CD4-positive, CD25-positive, alpha-beta regulatory T cell (primary cell): ENCODE measurements around the gene ZCCHC17. TPM values are rescaled to one million over a fixed set of nuclear protein-coding genes. Genes with fewer than 3 reads are reported as not detected.

Experiments
- ATAC-seq, 2 donors: fragments of 150-1000 bp; cut with Tn5 transposase; one replicate each; pipeline ENCODE4 v1.10.0; 2021; ENCODE audit warnings: low read depth in 2 of 2, moderate number of reproducible peaks in 2 of 2, moderate library complexity in 1 of 2
- DNase-seq, 3 donors: peaks; one replicate each; pipeline versions ENCODE4 v3.0.0 to v3.0.0-alpha.2; 2012 to 2022; ENCODE audit warnings: mixed read lengths in 1 of 3
- H3K27ac ChIP-seq: one replicate; pipeline ENCODE4 v1.7.0; 2013; ENCODE audit warnings: mild to moderate bottlenecking, low read length; ENCODE audit not compliant: insufficient read depth, poor library complexity, severe bottlenecking
- H3K27me3 ChIP-seq: one replicate; pipeline ENCODE4 v1.7.0; 2013; ENCODE audit warnings: low read length; ENCODE audit not compliant: control insufficient read depth, insufficient read depth
- H3K36me3 ChIP-seq: one replicate; pipeline ENCODE4 v1.7.0; 2013; ENCODE audit warnings: mild to moderate bottlenecking, low read length, moderate library complexity; ENCODE audit not compliant: control insufficient read depth, insufficient read depth
- H3K4me1 ChIP-seq: 2 replicates; pipeline ENCODE4 v1.7.0; 2013; ENCODE audit warnings: mild to moderate bottlenecking, low read length; ENCODE audit not compliant: insufficient read depth, control insufficient read depth, poor library complexity, severe bottlenecking
- H3K4me3 ChIP-seq: one replicate; pipeline ENCODE4 v1.7.0; 2013; ENCODE audit warnings: low read depth, mild to moderate bottlenecking, low read length, moderate library complexity
- H3K9me3 ChIP-seq, 2 experiments: 1 replicate in 1 of 2; 2 replicates in 1 of 2; pipeline ENCODE4 v1.7.0; 2013; ENCODE audit warnings: low read length in 2 of 2, mild to moderate bottlenecking in 1 of 2, moderate library complexity in 1 of 2; ENCODE audit not compliant: control insufficient read depth in 2 of 2
- H3K27ac Mint-ChIP-seq, 3 donors: one replicate each; pipeline ENCODE4 v1.8.0; 2020 to 2022; ENCODE audit warnings: mild to moderate bottlenecking in 3 of 3, mixed read lengths in 3 of 3, moderate library complexity in 2 of 3
- H3K27me3 Mint-ChIP-seq: one replicate; pipeline ENCODE4 v1.8.0; 2022; ENCODE audit warnings: mild to moderate bottlenecking, mixed read lengths
- H3K36me3 Mint-ChIP-seq: one replicate; pipeline ENCODE4 v1.8.0; 2020; ENCODE audit warnings: mixed read lengths
- H3K4me1 Mint-ChIP-seq, 4 donors: one replicate each; pipeline ENCODE4 v1.8.0; 2020 to 2022; ENCODE audit warnings: mixed read lengths in 4 of 4, mild to moderate bottlenecking in 1 of 4
- H3K4me3 Mint-ChIP-seq, 4 donors: one replicate each; pipeline ENCODE4 v1.8.0; 2020 to 2022; ENCODE audit warnings: mild to moderate bottlenecking in 4 of 4, mixed read lengths in 4 of 4, moderate library complexity in 3 of 4
- H3K9me3 Mint-ChIP-seq, 7 donors: one replicate each; pipeline ENCODE4 v1.8.0; 2020 to 2022; ENCODE audit warnings: mixed read lengths in 7 of 7, mild to moderate bottlenecking in 3 of 7, moderate library complexity in 2 of 7
- polyA plus RNA-seq, 4 donors: library from polyadenylated mRNA; unstranded; fragments of 300-500 nt; fragmentation: Illumina TruSeq; gene quantifications; one replicate each; pipeline ENCODE4 v1.2.3, GENCODE V29; 2021
- total RNA-seq: library from RNA; stranded (reverse); gene quantifications from one replicate; pipeline ENCODE4 v1.2.3, GENCODE V29; 2022

The ZCCHC17 gene, protein sequence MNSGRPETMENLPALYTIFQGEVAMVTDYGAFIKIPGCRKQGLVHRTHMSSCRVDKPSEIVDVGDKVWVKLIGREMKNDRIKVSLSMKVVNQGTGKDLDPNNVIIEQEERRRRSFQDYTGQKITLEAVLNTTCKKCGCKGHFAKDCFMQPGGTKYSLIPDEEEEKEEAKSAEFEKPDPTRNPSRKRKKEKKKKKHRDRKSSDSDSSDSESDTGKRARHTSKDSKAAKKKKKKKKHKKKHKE
- 14.3 TPM for total RNA-seq
- polyA plus RNA-seq: 10 to 100 TPM; 43.5 to 58.6 (median 48.4) TPM

DNA sequence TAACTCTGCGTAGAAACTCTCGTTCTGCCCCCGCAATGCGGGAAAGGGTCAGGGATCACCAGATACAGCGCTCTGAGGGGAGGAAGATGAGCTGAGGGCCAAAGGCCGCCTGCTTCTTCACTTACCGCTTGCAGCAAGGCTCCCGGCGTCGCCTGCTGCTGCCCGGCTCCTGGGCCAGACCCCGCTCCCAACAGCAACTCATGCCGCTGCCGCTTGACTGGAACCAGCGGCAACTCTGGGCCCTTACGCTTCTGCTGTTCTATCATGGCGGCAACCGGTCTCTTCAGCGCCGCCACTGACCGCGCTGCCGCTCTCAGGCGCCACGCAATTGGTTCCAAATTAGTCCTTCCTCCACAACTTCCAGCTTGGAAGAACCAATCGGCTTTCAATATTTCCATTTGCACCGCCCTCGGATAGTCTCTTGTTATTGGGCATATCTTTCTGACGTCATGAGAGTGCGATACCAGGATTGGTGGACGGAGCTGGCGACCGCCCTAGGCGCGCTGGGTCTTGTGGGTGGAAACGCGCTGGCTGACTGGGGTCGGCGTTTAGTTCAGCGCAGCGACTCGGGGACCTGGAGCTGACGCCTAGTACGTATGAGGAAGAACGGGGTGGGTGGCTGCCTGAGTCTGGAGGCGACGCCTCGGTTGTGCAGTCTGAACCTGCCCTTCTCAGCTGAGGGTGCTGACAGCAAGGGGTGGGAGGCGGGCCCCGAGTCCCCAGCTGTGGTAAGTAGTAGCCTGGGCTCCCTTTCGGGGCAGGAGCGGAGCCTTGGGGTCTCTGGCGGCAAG lies at the start of gene ZCCHC17, which contains the start of gene SNRNP40:
Gene ZCCHC17, plus strand, starts transcription at position 547 of the 791 bp plus-strand sequence. CDS start 13,067 bp downstream, outside the sequence.
Gene SNRNP40, minus strand, starts transcription at position 303 of the 791 bp plus-strand sequence. Its CDS starts 37 bp downstream, at position 266.
- Mint-ChIP-seq H3K27ac (no peak within 1 kb of the TSS), H3K36me3 (peaks cover 18% of the 10 kb centered on the region), H3K4me1 (peaks cover 19 to 41% (median 26%) of the 10 kb centered on the region in 4 donors), H3K27me3 (no peaks in the 10 kb centered on the region), H3K9me3 (no peaks in the 10 kb centered on the region), H3K4me3 (no peak within 1 kb of the TSS)
- no peaks in the 10 kb centered on the region for H3K9me3 ChIP-seq
- H3K36me3 ChIP-seq: peaks cover 18% of the 10 kb centered on the region
- peak; percentile 95 to 99 (median 98) for DNase-seq
- H3K4me3 ChIP-seq: peak within 1 kb of the TSS; percentile 97
- H3K27ac ChIP-seq: peak within 1 kb of the TSS; percentile 80
- ATAC-seq: peak; percentile 96 to 97
- no peaks in the 10 kb centered on the region for H3K27me3 ChIP-seq
- peaks cover 28% of the 10 kb centered on the region for H3K4me1 ChIP-seq

DNA sequence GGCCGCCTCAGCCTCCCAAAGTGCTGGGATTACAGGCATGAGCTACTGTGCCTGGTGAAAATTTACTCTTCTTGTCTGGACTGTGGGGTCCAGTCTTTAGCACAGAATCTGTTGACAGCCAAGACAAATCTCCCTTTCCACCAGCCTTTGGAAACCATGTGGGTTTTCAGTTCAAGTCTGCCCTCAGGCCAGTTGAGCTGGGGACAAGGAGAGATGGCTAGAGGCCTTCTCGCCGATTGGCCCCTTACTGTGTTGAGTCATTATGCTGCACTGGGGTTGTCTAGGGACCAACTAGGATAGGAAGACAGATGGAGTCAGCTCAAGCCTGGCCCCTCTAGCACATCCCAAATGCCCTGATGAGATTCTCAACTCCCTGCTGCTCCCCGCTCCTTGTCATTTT lies 48.6 kb upstream of the ZCCHC17 start:
- Mint-ChIP-seq H3K4me3 (no peak overlapping the region), H3K36me3 (no peaks in the 10 kb centered on the region), H3K4me1 (no peaks in the 10 kb centered on the region), H3K27ac (no peak overlapping the region), H3K9me3 (peaks cover 0 to 2% (median 0%) of the 10 kb centered on the region in 7 donors), H3K27me3 (peaks cover under 1% of the 10 kb centered on the region)
- Histone ChIP-seq H3K4me3 (no peak overlapping the region), H3K36me3 (no peaks in the 10 kb centered on the region), H3K27ac (no peak overlapping the region), H3K27me3 (no peaks in the 10 kb centered on the region), H3K4me1 (no peaks in the 10 kb centered on the region), H3K9me3 (no peaks in the 10 kb centered on the region)
- no peak for DNase-seq
- no peak for ATAC-seq

DNA sequence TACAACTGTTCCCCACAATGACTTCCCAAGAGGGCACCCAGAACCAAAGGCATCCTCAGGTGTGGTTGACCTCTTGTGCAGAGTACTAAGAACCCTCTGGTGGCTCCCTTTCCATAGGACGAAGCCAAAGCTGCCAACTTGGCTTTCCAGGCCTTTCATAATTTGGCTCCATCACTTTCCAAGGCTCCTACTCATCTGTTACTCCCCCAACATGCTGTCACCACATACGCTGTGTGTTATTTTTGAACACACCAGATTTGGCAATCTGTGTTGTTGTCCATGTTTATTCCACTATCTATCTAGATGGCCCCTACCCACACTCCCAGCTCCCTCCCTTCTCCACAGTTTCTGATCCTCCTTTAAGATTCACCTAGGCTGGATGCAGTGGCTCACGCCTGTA lies 47.0 kb upstream of the ZCCHC17 start:
- no peaks in the 10 kb centered on the region for H3K36me3 ChIP-seq
- H3K9me3 ChIP-seq: no peaks in the 10 kb centered on the region
- no peaks in the 10 kb centered on the region for H3K27me3 ChIP-seq
- DNase-seq: no peak
- peaks cover 0 to 2% (median 0%) of the 10 kb centered on the region in 7 donors for H3K9me3 Mint-ChIP-seq
- ATAC-seq: no peak
- H3K4me1 ChIP-seq: no peaks in the 10 kb centered on the region
- no peak overlapping the region for H3K27ac ChIP-seq
- no peaks in the 10 kb centered on the region for H3K27me3 Mint-ChIP-seq
- H3K4me1 Mint-ChIP-seq: no peaks in the 10 kb centered on the region
- no peak overlapping the region for H3K4me3 Mint-ChIP-seq
- peak overlapping the region in 1 of 3 donors; percentile 47 for H3K27ac Mint-ChIP-seq
- H3K36me3 Mint-ChIP-seq: no peaks in the 10 kb centered on the region
- H3K4me3 ChIP-seq: no peak overlapping the region

DNA sequence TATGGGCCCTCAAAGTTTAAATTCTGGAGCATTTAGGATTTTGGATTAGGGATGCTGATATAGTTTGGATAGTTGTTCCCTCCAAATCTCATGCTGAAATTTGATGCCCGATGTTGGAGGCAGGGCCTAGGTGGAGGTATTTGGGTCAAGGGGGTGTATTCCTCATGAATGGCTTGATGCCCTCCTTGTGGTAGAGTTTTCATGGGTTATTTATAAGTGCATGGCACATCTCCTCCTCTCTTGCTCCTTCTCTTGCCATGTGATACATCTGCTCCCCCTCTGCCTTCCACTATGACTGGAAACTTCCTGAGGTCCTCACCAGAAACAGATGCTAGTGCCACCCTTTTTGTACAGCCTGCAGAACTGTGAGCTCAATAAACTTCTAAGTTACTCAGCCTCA lies 39.6 kb upstream of the ZCCHC17 start:
- no peaks in the 10 kb centered on the region for H3K9me3 ChIP-seq
- H3K36me3 Mint-ChIP-seq: peaks cover 24% of the 10 kb centered on the region
- H3K9me3 Mint-ChIP-seq: no peaks in the 10 kb centered on the region
- DNase-seq (no peak), ATAC-seq (no peak)
- no peaks in the 10 kb centered on the region for H3K27me3 Mint-ChIP-seq
- H3K4me1 ChIP-seq: no peaks in the 10 kb centered on the region
- H3K4me3 ChIP-seq: no peak overlapping the region
- H3K27ac ChIP-seq: no peak overlapping the region
- H3K4me3 Mint-ChIP-seq: no peak overlapping the region
- no peaks in the 10 kb centered on the region for H3K27me3 ChIP-seq
- H3K27ac Mint-ChIP-seq: no peak overlapping the region
- peaks cover 43% of the 10 kb centered on the region for H3K36me3 ChIP-seq
- no peaks in the 10 kb centered on the region for H3K4me1 Mint-ChIP-seq

DNA sequence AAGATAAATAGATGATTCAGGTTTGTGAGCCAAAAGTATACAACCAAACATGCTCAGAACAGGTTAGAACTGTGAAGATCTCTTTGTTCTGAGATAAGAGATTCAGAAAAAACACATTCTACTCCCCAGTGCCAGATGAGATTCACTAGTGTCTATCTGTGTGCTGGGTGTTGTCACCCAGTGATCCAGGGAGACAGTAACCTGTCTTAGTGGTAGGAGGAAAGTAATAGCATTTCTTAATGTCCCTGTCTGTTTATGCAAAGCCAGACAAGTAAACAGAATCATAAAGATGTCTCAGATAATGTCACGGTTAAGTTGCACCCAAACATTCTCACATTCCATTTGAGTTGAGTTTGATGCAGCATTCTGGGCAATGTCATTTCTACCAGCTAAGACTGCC lies 38.3 kb upstream of the ZCCHC17 start:
- Mint-ChIP-seq H3K27me3 (no peaks in the 10 kb centered on the region), H3K9me3 (no peaks in the 10 kb centered on the region), H3K27ac (no peak overlapping the region), H3K36me3 (peaks cover 24% of the 10 kb centered on the region), H3K4me3 (no peak overlapping the region), H3K4me1 (no peaks in the 10 kb centered on the region)
- Histone ChIP-seq H3K27ac (no peak overlapping the region), H3K9me3 (no peaks in the 10 kb centered on the region), H3K36me3 (peaks cover 50% of the 10 kb centered on the region), H3K4me3 (no peak overlapping the region), H3K4me1 (no peaks in the 10 kb centered on the region), H3K27me3 (no peaks in the 10 kb centered on the region)
- DNase-seq: no peak
- no peak for ATAC-seq

DNA sequence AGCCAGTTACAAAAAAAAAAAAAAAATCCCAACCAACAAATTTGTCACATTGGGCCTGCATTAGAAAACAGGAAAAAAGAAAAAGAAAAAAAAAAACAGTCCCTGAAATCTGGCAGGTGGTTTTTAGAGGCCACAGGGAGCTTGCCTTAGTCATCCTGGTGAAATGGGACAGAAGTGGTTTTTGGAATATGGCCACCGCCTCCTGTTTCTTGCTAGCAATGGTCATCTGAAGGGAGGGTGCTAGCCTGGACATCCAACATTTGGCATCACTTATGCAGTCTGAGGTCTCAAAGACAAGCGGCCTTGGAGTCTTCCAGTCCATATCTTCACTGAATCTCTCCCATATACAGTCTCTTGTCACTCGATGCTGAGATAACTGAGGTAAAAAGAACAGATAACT lies 37.1 kb upstream of the ZCCHC17 start:
- DNase-seq: no peak
- Mint-ChIP-seq H3K27me3 (no peaks in the 10 kb centered on the region), H3K4me1 (no peaks in the 10 kb centered on the region), H3K36me3 (peaks cover 31% of the 10 kb centered on the region), H3K27ac (no peak overlapping the region), H3K9me3 (no peaks in the 10 kb centered on the region), H3K4me3 (no peak overlapping the region)
- Histone ChIP-seq H3K27me3 (no peaks in the 10 kb centered on the region), H3K4me1 (no peaks in the 10 kb centered on the region), H3K4me3 (no peak overlapping the region), H3K9me3 (no peaks in the 10 kb centered on the region), H3K36me3 (peaks cover 59% of the 10 kb centered on the region), H3K27ac (no peak overlapping the region)
- ATAC-seq: no peak

DNA sequence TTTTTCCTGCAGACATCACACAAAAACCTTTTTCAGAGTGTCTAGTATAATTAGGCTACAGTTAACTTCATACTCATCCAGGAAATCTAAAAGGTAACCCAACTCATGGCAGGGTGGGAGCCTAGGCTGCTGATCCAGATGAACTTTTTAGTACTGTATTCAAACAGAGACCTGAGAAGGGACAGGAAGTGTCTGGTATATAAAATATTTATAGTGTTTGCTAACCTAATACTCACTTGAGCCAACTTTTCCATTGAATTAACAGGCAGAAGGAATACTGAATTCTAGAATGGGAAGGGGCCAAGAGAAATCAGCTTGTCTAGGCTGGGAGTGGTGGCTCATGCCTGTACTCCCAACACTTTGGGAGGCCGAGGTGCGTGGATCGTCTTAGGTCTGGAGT lies 34.9 kb upstream of the ZCCHC17 start:
- H3K27me3 Mint-ChIP-seq: no peaks in the 10 kb centered on the region
- no peak overlapping the region for H3K4me3 ChIP-seq
- no peaks in the 10 kb centered on the region for H3K9me3 ChIP-seq
- H3K36me3 Mint-ChIP-seq: peaks cover 46% of the 10 kb centered on the region
- no peak for ATAC-seq
- no peak overlapping the region for H3K4me3 Mint-ChIP-seq
- H3K4me1 Mint-ChIP-seq: no peaks in the 10 kb centered on the region
- H3K4me1 ChIP-seq: no peaks in the 10 kb centered on the region
- H3K36me3 ChIP-seq: peaks cover 77% of the 10 kb centered on the region
- no peak for DNase-seq
- no peaks in the 10 kb centered on the region for H3K9me3 Mint-ChIP-seq
- no peaks in the 10 kb centered on the region for H3K27me3 ChIP-seq
- H3K27ac ChIP-seq: no peak overlapping the region
- H3K27ac Mint-ChIP-seq: no peak overlapping the region
